Psoas muscle (tissue), 8 donors: ENCODE results near the gene PAIP2B. TPM values are rescaled to one million over a fixed set of nuclear protein-coding genes. Genes with fewer than 3 reads are reported as not detected.
"Not testable (repeated sequence)": the region's sequence is repeated elsewhere in the genome, so short reads cannot be mapped to it uniquely, and the experiment has no call there.

Experiments
- ATAC-seq, 4 donors: fragments of 200-7000 bp; cut with Tn5 transposase; one replicate each; pipeline ENCODE4 v1.9.1; 2020; ENCODE audit warnings: moderate library complexity in 3 of 4, mild to moderate bottlenecking in 2 of 4
- DNase-seq, 2 donors: peaks; one replicate each; pipeline ENCODE4 v3.0.0-alpha.2; 2020
- H3K27ac ChIP-seq: fragments of 200-600 bp; one replicate; pipeline ENCODE4 v1.8.0; 2022
- H3K27me3 ChIP-seq, 3 donors: fragments of 200-600 bp in 1 of 3; one replicate each; pipeline versions ENCODE4 v1.6.1 to v1.8.0; 2013 to 2022; ENCODE audit warnings: low read length in 2 of 3, mild to moderate bottlenecking in 2 of 3, moderate library complexity in 1 of 3; ENCODE audit not compliant: insufficient read depth in 3 of 3
- H3K36me3 ChIP-seq, 2 donors: fragments of 200-600 bp in 1 of 2; one replicate each; pipeline versions ENCODE4 v1.6.1 to v1.8.0; 2013 to 2022; ENCODE audit warnings: low read depth in 1 of 2, mild to moderate bottlenecking in 1 of 2, moderate library complexity in 1 of 2; ENCODE audit not compliant: insufficient read depth in 1 of 2
- H3K4me1 ChIP-seq: fragments of 200-600 bp; one replicate; pipeline ENCODE4 v1.8.0; 2022
- H3K4me3 ChIP-seq: fragments of 200-600 bp; one replicate; pipeline ENCODE4 v1.8.0; 2022; ENCODE audit warnings: mild to moderate bottlenecking
- H3K9me3 ChIP-seq: fragments of 200-600 bp; one replicate; pipeline ENCODE4 v1.8.0; 2022
- WGBS, 3 donors: extraction: QIAGEN DNeasy Blood & Tissue Kit; methylation state at CpG; one replicate each; pipeline versions ENCODE4 v1.1.6 to v1.1.7; 2013; 5-methylcytosine and 5-hydroxymethylcytosine counted together
- intact Hi-C, 2 donors: fragments of 100-400 bp; cut with DNase I; formaldehyde crosslinking; loops; one replicate each; pipeline versions ENCODE4 v1.11.0 to v1.14.2; 2022
- polyA plus RNA-seq, 3 donors: library from polyadenylated mRNA; stranded (reverse); fragments of 200-250 nt; gene quantifications; one replicate each; pipeline ENCODE4 v1.2.3, GENCODE V29; 2013
- total RNA-seq, 4 donors: library from RNA; stranded (reverse); fragmentation: NEBNext Ultra II Directional in 2 of 4; extraction: Animal tissue kit (Norgen Biotek cat#: 25700) in 2 of 4; gene quantifications; one replicate each; pipeline versions ENCODE4 v1.2.1 to v1.2.4, GENCODE V29; 2021 to 2023
- TF ChIP-seq, protein P1 (sequence below): fragments of 200-600 bp; IDR thresholded peaks from one replicate; pipeline ENCODE4 v1.8.0; 2022; ENCODE audit warnings: antibody characterized with exemption
- donor health status: healthy with polysubstance abuse.
- donor health status: DM: no; HTN: no; CAD: no; lungs with moderate emphysema.
- donor health status: Bipolar disorder and iron deficiency.
- donor health status: healthy.
- donor health status: DM: yes; HTN: yes; CAD: no.
- donor health status: DM: no; HTN: no; CAD: no.
- donor health status: DM: no; HTN: no; CAD: no.
- donor health status: DM: yes; HTN: yes; CAD: no.

The PAIP2B gene
- total and polyA plus RNA-seq, 7 donors = 2.7 to 47.4 (median 14.0) TPM

DNA sequence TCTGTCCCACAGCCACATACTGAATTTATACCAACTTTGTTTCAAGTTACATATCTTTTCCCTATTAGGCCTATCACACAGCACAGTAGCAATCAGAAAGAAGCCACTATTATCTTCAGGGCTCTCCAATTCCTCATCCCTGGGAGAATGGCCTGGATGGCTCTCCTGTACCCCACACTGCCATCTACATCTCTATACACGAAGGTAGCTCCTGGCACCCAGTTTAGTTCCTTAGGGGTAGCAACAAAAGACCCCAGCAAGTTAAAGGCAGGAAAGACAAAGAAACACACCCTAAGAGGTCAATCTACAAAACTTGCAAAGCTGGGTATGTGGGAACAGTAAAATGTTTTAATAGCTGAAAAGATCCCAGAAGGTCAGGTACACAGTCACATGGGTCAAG lies 39.9 kb downstream of the PAIP2B start:
- H3K4me3 ChIP-seq = no peak overlapping the region
- no peaks in the 10 kb centered on the region for H3K4me1 ChIP-seq
- TF ChIP-seq, protein P1, sequence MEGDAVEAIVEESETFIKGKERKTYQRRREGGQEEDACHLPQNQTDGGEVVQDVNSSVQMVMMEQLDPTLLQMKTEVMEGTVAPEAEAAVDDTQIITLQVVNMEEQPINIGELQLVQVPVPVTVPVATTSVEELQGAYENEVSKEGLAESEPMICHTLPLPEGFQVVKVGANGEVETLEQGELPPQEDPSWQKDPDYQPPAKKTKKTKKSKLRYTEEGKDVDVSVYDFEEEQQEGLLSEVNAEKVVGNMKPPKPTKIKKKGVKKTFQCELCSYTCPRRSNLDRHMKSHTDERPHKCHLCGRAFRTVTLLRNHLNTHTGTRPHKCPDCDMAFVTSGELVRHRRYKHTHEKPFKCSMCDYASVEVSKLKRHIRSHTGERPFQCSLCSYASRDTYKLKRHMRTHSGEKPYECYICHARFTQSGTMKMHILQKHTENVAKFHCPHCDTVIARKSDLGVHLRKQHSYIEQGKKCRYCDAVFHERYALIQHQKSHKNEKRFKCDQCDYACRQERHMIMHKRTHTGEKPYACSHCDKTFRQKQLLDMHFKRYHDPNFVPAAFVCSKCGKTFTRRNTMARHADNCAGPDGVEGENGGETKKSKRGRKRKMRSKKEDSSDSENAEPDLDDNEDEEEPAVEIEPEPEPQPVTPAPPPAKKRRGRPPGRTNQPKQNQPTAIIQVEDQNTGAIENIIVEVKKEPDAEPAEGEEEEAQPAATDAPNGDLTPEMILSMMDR = no peak
- ATAC-seq (no peak), DNase-seq (no peak)
- no peaks in the 10 kb centered on the region for H3K27me3 ChIP-seq
- H3K27ac ChIP-seq = no peak overlapping the region
- intact Hi-C loops = loop anchor here in 1 of 2 donors (5.0 kb wide), 1 partner anchor 85 kb away; no protein-coding TSS in a partner anchor
- peaks cover 3 to 30% of the 10 kb centered on the region in 2 donors for H3K36me3 ChIP-seq
- H3K9me3 ChIP-seq = no peaks in the 10 kb centered on the region
- WGBS, 3 donors = 67 to 75% (median 72%) methylated on average over 1 of the region's 1 CpG

DNA sequence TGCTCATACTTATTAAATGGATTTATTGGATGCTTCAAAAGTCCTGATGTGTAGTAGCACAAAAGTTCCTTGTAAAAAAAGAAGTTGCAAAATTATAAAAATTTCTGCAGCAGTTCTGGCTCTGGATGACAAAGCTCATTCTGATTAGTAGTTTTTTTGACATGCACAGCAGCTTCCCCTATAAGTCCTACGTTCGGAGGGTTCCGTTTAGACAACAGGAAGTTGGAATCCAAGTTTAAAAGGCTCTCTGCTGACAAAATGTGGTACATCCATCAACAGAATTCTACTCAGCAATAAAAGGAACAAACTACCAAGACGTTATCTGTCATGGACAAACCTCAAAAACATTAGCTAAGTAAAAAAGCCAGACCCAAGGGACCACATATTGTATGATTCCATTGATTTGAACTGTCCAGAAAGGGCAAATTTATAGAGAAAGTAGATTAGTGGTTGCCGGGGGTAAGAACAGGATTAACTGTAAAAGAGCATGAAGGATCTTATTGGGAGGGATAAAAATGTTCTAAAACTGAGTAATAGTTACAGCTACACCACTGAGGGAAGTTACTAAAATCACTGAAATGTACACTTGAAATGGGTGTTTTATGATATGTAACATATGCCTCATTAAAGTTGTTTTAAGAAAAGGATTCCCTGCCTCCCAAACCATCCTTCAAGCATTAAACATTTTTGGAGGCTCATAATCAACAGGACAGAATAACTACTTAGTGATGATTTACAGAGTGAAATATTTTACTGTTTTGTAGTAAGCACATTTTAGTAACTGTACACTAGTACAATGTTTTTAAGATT lies 43.4 kb downstream of the PAIP2B start:
- DNase-seq, H3K4me1 ChIP-seq, H3K4me3 ChIP-seq, H3K9me3 ChIP-seq, H3K27ac ChIP-seq, H3K27me3 ChIP-seq, ATAC-seq, intact Hi-C loops: not testable (repeated sequence)
- H3K36me3 ChIP-seq = peaks cover 3 to 18% of the 10 kb centered on the region in 2 donors
- 33 to 53% (median 42%) methylated on average over 2 of the region's 5 CpGs for WGBS, 3 donors

DNA sequence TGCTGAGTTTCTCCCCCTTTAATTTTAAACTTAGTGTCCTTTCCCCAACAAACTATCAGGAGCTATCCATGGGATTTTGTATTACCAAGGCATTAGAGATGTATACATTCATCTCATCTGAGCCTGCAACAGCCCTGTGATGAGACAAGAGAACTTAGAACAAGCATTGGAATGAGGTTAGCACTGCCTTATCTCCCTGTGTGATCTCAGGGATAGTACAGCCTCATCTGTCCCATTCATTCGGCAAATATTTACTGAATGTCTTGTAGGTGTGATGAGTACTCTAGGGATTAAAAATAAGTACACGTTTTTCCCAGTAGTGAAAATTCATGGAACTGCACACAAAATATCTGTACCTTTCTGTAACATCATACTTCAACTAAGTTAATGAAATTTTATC lies 45.6 kb downstream of the PAIP2B start:
- TF ChIP-seq, protein P1 = no peak
- WGBS, 3 donors = 71 to 79% (median 74%) methylated on average over 2 of the region's 2 CpGs
- no peaks in the 10 kb centered on the region for H3K4me1 ChIP-seq

DNA sequence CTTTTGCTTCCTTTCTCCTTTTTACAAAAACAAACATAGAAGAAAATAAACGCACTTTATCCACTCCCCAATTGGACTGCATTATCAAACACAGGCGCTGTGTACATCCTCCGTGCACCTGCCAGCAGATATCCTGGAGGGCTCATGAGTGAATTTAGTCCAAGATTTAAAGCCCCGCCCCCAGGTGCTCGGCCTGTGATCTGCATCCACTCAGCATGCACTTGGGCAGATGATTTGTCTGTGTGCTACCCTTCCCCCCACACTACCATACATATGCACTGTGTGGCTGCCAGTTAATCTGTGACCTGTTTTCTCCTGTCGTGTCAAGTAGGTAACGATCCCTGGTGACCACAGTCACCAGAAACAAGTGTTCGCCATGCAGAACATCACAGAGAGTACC lies 48.1 kb downstream of the PAIP2B start:
- H3K27ac ChIP-seq, H3K4me1 ChIP-seq, H3K9me3 ChIP-seq, intact Hi-C loops, H3K36me3 ChIP-seq, ATAC-seq, DNase-seq, H3K4me3 ChIP-seq, H3K27me3 ChIP-seq: not testable (repeated sequence)
- WGBS, 3 donors = 78 to 80% (median 78%) methylated on average over 8 of the region's 8 CpGs

More for the DNA sequence above, 45.6 kb downstream of the PAIP2B start:
- intact Hi-C loops = no loop called here
- Histone ChIP-seq H3K36me3 (peaks cover 0 to 3% of the 10 kb centered on the region in 2 donors), H3K27me3 (no peaks in the 10 kb centered on the region), H3K9me3 (no peaks in the 10 kb centered on the region), H3K27ac (no peak overlapping the region), H3K4me3 (no peak overlapping the region)
- ATAC-seq (no peak), DNase-seq (no peak)

DNA sequence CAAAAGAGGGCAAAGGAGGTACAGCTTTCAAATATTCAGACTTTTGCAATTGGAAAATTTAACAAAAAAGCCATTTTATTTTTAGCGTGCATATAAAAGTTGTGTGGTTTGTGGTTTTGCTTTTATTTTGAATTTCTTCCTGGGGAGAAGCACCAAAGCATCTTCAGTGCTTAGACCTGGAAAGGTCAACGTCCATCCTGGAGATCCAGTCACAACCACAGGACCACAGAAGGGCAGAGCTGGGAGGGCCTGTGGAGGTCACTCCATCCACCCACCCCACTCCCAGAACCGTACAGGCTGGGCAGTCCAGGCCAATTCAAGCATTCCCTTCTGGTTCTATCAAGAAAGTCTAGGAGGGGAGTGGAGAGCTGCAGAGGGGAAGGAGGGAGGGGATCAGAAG lies 52.7 kb downstream of the PAIP2B start:
- H3K4me3 ChIP-seq = no peak overlapping the region
- DNase-seq = no peak
- no peaks in the 10 kb centered on the region for H3K36me3 ChIP-seq
- no peak overlapping the region for H3K27ac ChIP-seq
- H3K9me3 ChIP-seq = no peaks in the 10 kb centered on the region
- H3K27me3 ChIP-seq = no peaks in the 10 kb centered on the region
- intact Hi-C loops = no loop called here
- 66 to 75% (median 67%) methylated on average over 3 of the region's 3 CpGs for WGBS, 3 donors
- H3K4me1 ChIP-seq = no peaks in the 10 kb centered on the region
- TF ChIP-seq, protein P1 = no peak
- no peak for ATAC-seq
